NAMALWA (cell line): Measurements from ENCODE around the gene CCL5.

Experiments used
- DNase-seq: peaks from one replicate; pipeline ENCODE4 v3.0.0-alpha.2; 2015; ENCODE audit warnings: low spot score

CCL5 gene

GRCh38 chr17:35879773-35880654 is at the start of gene CCL5:
CCL5 (minus strand) TSS chr17:35880360.
- DNase-seq, result peak; percentile 34

- no peak for DNase-seq
These were observed 47.6 kb upstream of the CCL5 start for GRCh38 chr17:35927714-35928113.

- DNase-seq, result no peak
These were observed 43.5 kb upstream of the CCL5 start for GRCh38 chr17:35923609-35924114.

- DNase-seq, result no peak
These were observed 40.1 kb upstream of the CCL5 start for GRCh38 chr17:35920229-35920628.

GRCh38 chr17:35918665-35919064 is 38.5 kb upstream of the CCL5 start:
- no peak for DNase-seq

- no peak for DNase-seq
These were observed 37.5 kb upstream of the CCL5 start for GRCh38 chr17:35917519-35918213.

- no peak for DNase-seq
These were observed 35.2 kb upstream of the CCL5 start for GRCh38 chr17:35915153-35915964.

- no peak for DNase-seq
These were observed 34.2 kb upstream of the CCL5 start for GRCh38 chr17:35914354-35914753.

GRCh38 chr17:35913609-35914008 is 33.4 kb upstream of the CCL5 start:
- DNase-seq, result no peak

- DNase-seq, result no peak
These were observed 32.8 kb upstream of the CCL5 start for GRCh38 chr17:35912942-35913341.

- DNase-seq, result no peak
These were observed 32.3 kb upstream of the CCL5 start for GRCh38 chr17:35912339-35912912.

- no peak for DNase-seq
These were observed 29.2 kb upstream of the CCL5 start for GRCh38 chr17:35909408-35909807.

GRCh38 chr17:35907691-35908090 is 27.5 kb upstream of the CCL5 start:
- DNase-seq, result no peak

- no peak for DNase-seq
These were observed 26.9 kb upstream of the CCL5 start for GRCh38 chr17:35906926-35907637.

- DNase-seq, result no peak
These were observed 26.2 kb upstream of the CCL5 start for GRCh38 chr17:35906191-35906925.

- no peak for DNase-seq
These were observed 23.3 kb upstream of the CCL5 start for GRCh38 chr17:35903451-35903850.

GRCh38 chr17:35901631-35902175 is 21.5 kb upstream of the CCL5 start:
- no peak for DNase-seq

- no peak for DNase-seq
These were observed 20.7 kb upstream of the CCL5 start for GRCh38 chr17:35900708-35901480.

- DNase-seq, result no peak
These were observed 20.1 kb upstream of the CCL5 start for GRCh38 chr17:35900280-35900679.
